ENCODE measurements around the gene ADGRG2.

DNA sequence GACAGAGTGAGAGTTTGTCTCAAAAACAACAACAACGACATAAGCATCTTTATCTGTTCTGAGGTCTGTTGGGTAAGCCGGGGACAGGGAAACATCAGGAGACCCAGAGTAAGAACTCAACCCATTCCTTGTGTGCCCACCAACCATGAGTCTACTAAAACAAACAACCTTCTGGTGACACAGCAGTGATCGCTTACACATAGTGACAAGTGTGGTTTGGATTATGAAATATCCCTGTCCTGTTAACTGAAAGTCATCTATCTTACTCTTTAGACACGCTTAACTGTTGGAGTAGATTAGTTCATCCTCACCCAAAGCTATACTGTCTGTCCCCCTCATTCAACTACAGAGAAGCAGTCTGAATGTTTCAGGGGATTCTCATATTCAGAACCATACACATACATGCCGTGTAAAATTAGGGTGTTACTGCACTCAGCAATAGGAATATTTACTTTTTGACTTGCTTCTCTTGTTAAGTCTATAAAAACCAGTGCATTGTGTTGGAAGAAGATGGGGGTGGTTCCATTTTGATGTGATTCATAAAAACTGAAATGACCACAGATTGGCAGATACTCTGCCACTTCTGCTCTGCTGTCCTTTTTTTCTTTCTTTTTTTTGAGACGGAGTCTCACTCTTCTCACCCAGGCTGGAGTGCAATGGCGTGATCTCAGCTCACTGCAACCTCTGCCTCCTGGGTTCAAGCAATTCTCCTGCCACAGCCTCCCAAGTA, 165.8 kb downstream of the ADGRG2 start:
- TF ChIP-seq, protein P1, sequence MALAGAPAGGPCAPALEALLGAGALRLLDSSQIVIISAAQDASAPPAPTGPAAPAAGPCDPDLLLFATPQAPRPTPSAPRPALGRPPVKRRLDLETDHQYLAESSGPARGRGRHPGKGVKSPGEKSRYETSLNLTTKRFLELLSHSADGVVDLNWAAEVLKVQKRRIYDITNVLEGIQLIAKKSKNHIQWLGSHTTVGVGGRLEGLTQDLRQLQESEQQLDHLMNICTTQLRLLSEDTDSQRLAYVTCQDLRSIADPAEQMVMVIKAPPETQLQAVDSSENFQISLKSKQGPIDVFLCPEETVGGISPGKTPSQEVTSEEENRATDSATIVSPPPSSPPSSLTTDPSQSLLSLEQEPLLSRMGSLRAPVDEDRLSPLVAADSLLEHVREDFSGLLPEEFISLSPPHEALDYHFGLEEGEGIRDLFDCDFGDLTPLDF (CRISPR knock-in tag; IDR thresholded peaks at IDR 0.05), result no peak
- TF ChIP-seq, protein P2, sequence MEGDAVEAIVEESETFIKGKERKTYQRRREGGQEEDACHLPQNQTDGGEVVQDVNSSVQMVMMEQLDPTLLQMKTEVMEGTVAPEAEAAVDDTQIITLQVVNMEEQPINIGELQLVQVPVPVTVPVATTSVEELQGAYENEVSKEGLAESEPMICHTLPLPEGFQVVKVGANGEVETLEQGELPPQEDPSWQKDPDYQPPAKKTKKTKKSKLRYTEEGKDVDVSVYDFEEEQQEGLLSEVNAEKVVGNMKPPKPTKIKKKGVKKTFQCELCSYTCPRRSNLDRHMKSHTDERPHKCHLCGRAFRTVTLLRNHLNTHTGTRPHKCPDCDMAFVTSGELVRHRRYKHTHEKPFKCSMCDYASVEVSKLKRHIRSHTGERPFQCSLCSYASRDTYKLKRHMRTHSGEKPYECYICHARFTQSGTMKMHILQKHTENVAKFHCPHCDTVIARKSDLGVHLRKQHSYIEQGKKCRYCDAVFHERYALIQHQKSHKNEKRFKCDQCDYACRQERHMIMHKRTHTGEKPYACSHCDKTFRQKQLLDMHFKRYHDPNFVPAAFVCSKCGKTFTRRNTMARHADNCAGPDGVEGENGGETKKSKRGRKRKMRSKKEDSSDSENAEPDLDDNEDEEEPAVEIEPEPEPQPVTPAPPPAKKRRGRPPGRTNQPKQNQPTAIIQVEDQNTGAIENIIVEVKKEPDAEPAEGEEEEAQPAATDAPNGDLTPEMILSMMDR (IDR thresholded peaks at IDR 0.05), result no peak
- TF ChIP-seq MYBL2 (CRISPR knock-in tag; IDR thresholded peaks at IDR 0.05) (no peak), ETV6 (CRISPR knock-in tag; IDR thresholded peaks at IDR 0.05) (no peak), JUN (CRISPR knock-in tag; IDR thresholded peaks at IDR 0.05) (no peak), TEAD4 (CRISPR knock-in tag; IDR thresholded peaks at IDR 0.05) (no peak), FOXJ3 (CRISPR knock-in tag; IDR thresholded peaks at IDR 0.05; ENCODE audit: borderline replicate concordance) (no peak), RELA (CRISPR knock-in tag; IDR thresholded peaks at IDR 0.05; ENCODE audit: borderline replicate concordance) (no peak)
- TF ChIP-seq, protein P3, sequence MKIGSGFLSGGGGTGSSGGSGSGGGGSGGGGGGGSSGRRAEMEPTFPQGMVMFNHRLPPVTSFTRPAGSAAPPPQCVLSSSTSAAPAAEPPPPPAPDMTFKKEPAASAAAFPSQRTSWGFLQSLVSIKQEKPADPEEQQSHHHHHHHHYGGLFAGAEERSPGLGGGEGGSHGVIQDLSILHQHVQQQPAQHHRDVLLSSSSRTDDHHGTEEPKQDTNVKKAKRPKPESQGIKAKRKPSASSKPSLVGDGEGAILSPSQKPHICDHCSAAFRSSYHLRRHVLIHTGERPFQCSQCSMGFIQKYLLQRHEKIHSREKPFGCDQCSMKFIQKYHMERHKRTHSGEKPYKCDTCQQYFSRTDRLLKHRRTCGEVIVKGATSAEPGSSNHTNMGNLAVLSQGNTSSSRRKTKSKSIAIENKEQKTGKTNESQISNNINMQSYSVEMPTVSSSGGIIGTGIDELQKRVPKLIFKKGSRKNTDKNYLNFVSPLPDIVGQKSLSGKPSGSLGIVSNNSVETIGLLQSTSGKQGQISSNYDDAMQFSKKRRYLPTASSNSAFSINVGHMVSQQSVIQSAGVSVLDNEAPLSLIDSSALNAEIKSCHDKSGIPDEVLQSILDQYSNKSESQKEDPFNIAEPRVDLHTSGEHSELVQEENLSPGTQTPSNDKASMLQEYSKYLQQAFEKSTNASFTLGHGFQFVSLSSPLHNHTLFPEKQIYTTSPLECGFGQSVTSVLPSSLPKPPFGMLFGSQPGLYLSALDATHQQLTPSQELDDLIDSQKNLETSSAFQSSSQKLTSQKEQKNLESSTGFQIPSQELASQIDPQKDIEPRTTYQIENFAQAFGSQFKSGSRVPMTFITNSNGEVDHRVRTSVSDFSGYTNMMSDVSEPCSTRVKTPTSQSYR (CRISPR knock-in tag; IDR thresholded peaks at IDR 0.05), result no peak
- TF ChIP-seq, protein P4, sequence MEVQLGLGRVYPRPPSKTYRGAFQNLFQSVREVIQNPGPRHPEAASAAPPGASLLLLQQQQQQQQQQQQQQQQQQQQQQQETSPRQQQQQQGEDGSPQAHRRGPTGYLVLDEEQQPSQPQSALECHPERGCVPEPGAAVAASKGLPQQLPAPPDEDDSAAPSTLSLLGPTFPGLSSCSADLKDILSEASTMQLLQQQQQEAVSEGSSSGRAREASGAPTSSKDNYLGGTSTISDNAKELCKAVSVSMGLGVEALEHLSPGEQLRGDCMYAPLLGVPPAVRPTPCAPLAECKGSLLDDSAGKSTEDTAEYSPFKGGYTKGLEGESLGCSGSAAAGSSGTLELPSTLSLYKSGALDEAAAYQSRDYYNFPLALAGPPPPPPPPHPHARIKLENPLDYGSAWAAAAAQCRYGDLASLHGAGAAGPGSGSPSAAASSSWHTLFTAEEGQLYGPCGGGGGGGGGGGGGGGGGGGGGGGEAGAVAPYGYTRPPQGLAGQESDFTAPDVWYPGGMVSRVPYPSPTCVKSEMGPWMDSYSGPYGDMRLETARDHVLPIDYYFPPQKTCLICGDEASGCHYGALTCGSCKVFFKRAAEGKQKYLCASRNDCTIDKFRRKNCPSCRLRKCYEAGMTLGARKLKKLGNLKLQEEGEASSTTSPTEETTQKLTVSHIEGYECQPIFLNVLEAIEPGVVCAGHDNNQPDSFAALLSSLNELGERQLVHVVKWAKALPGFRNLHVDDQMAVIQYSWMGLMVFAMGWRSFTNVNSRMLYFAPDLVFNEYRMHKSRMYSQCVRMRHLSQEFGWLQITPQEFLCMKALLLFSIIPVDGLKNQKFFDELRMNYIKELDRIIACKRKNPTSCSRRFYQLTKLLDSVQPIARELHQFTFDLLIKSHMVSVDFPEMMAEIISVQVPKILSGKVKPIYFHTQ (CRISPR knock-in tag; IDR thresholded peaks at IDR 0.05), result no peak
- TF ChIP-seq, protein P5, sequence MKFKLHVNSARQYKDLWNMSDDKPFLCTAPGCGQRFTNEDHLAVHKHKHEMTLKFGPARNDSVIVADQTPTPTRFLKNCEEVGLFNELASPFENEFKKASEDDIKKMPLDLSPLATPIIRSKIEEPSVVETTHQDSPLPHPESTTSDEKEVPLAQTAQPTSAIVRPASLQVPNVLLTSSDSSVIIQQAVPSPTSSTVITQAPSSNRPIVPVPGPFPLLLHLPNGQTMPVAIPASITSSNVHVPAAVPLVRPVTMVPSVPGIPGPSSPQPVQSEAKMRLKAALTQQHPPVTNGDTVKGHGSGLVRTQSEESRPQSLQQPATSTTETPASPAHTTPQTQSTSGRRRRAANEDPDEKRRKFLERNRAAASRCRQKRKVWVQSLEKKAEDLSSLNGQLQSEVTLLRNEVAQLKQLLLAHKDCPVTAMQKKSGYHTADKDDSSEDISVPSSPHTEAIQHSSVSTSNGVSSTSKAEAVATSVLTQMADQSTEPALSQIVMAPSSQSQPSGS (CRISPR knock-in tag; IDR thresholded peaks at IDR 0.05; ENCODE audit: borderline replicate concordance, low read depth), result no peak

Measured in WTC11 (cell line).